Measurements from ENCODE around the gene RNF144B. TPM values are rescaled to one million over a fixed set of nuclear protein-coding genes. Genes with fewer than 3 reads are reported as not detected.

Gene RNF144B
- total and polyA plus RNA-seq, 2 experiments from 2014 or later: 4.2 to 9.0 TPM

- H3K4me3 Mint-ChIP-seq: peak overlapping the region; percentile 57
- Histone ChIP-seq H3K9me2 (ENCODE audit: insufficient read depth) (0 out of 2 replicates have a peak, but pooled peaks cover 2% of the 10 kb centered on the region), H3K79me2 (replicated peaks; ENCODE audit: insufficient read depth) (peaks cover 33% of the 10 kb centered on the region), H4K20me1 (replicated peaks; ENCODE audit: insufficient read depth) (no peaks in the 10 kb centered on the region), H3F3A (replicated peaks; ENCODE audit: low read depth) (no peaks in the 10 kb centered on the region; the same call in 1 of the 2 replicates), H3K4me1 (ENCODE audit: insufficient read depth) (peaks cover 39% of the 10 kb centered on the region), H3K4me3 (peak overlapping the region; percentile 1; the same call in 1 of the 2 replicates), H3K4me2 (peak overlapping the region; percentile 62), H3K27me3 (ENCODE audit: insufficient read depth) (no peaks in the 10 kb centered on the region), H3K27ac (ENCODE audit: low read depth) (peak overlapping the region; percentile 84), H2AFZ (no peak overlapping the region), H3K36me3 (ENCODE audit: insufficient read depth) (no peaks in the 10 kb centered on the region; the same call in 1 of the 2 replicates)
- H3K27me3 Mint-ChIP-seq (ENCODE audit: insufficient read depth, low read depth, poor library complexity): no peaks in the 10 kb centered on the region
- peaks cover 12% of the 10 kb centered on the region; the same call in 2 of the 3 replicates for H3K36me3 Mint-ChIP-seq (ENCODE audit: low read depth)
- peak overlapping the region; percentile 97 for H3K27ac Mint-ChIP-seq
- DNase-seq (ENCODE audit: low spot score) (peak; percentile 84), ATAC-seq (peak; percentile 97)
- H3K9me3 Mint-ChIP-seq: no peaks in the 10 kb centered on the region; the same call in 2 of the 3 replicates
- no peak for TF ChIP-seq JUNB (IDR thresholded peaks at IDR 0.05; ENCODE audit: unreplicated experiment)
- peak; percentile 54; the same call in 1 of the 2 replicates for TF ChIP-seq NANOG (IDR thresholded peaks at IDR 0.05; ENCODE audit: borderline replicate concordance)
- no peak for TF ChIP-seq EZH2 (IDR thresholded peaks at IDR 0.05; ENCODE audit: low read depth, unreplicated experiment)
- TF ChIP-seq EZH2phosphoT487 (IDR thresholded peaks at IDR 0.05; ENCODE audit: unreplicated experiment): no peak
- TF ChIP-seq STAT1 (IDR thresholded peaks at IDR 0.05; ENCODE audit: unreplicated experiment): no peak
- TF ChIP-seq CREB1 (CRISPR knock-in tag; IDR thresholded peaks at IDR 0.05; ENCODE audit: low read depth): peak; percentile 36; the same call in 1 of the 2 replicates
- TF ChIP-seq ZNF462 (CRISPR knock-in tag; IDR thresholded peaks at IDR 0.05): peak; percentile 86
- peaks cover 42% of the 10 kb centered on the region for H3K4me1 Mint-ChIP-seq
Observed at GRCh38 chr6:18395177-18395855, 8.2 kb downstream of the RNF144B start.
